Measurements from ENCODE around the gene NGLY1.

Gene NGLY1

GRCh38 chr3:25820816-25821486 is 37.7 kb upstream of the NGLY1 start:
- TF ChIP-seq CTCF (IDR thresholded peaks at IDR 0.05) (no peak), ZFX (IDR thresholded peaks at IDR 0.05; ENCODE audit: borderline replicate concordance) (no peak)
- H3K27ac ChIP-seq: no peak overlapping the region

GRCh38 chr3:25820366-25820765 is 37.1 kb upstream of the NGLY1 start:
- TF ChIP-seq CTCF (IDR thresholded peaks at IDR 0.05) (no peak), ZFX (IDR thresholded peaks at IDR 0.05; ENCODE audit: borderline replicate concordance) (no peak)
- H3K27ac ChIP-seq: no peak overlapping the region

- TF ChIP-seq CTCF (IDR thresholded peaks at IDR 0.05): no peak
- no peak for TF ChIP-seq ZFX (IDR thresholded peaks at IDR 0.05; ENCODE audit: borderline replicate concordance)
- H3K27ac ChIP-seq: no peak overlapping the region
These were observed 35.1 kb upstream of the NGLY1 start for GRCh38 chr3:25818335-25818734.

DNA sequence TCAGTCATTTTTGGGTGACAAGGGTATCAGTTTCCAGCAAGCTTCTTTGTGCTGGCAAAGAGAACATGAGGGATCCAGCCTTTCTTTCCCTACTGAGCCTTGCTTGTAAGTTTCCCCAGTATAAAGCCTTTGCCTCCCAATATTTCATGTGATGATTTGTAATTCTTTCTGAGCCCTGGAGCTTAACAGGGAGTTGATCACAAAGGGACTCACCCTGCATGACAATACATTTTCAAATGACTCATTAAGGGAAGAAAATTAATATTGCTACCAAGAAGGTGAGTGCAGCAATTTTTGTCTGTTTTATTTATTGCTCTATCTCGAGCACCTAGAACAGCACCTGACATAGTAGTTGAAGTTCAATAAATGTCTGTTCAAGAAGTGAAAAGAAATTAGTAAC is 34.4 kb upstream of the NGLY1 start:
- TF ChIP-seq CTCF (IDR thresholded peaks at IDR 0.05) (no peak), ZFX (IDR thresholded peaks at IDR 0.05; ENCODE audit: borderline replicate concordance) (no peak)
- no peak overlapping the region for H3K27ac ChIP-seq

DNA sequence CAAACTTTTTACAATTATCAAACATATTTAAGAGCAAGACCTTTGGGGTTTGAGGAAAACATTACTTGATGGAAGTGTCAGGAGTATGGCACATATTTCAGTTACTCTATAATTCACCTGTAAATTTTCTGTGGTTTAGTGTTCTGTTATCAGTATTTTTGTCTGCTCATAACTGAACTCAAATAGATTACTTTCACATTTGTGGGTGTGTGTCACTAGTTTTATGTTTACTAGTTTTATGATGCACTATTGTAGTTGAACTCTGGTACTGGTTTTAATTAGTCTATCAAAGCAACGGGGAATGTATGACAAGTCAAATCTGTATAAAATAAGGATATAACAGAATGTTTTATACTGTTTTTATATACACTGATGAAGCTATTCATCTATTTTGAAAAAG is 33.9 kb upstream of the NGLY1 start:
- TF ChIP-seq ZFX (IDR thresholded peaks at IDR 0.05; ENCODE audit: borderline replicate concordance) (no peak), CTCF (IDR thresholded peaks at IDR 0.05) (no peak)
- H3K27ac ChIP-seq: no peak overlapping the region

DNA sequence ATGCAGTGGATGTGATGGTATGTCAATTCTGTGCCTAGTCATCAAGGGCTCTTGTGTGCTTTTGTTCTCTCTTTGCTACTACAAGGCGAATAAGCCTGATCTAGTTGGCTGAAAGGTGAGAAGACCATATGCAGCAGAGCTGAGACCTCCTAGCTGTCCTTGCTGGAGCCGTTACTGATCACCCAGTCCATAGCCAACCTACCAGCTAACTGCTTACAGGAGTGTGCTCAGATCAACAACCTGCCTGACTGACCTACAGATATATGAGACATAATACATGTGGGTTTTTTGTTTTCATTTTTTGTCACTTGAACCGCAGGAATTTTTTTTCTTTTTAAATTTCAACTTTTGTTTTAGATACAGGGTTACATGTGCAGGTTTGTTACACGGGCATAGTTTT is 29.4 kb upstream of the NGLY1 start:
- no peak for TF ChIP-seq CTCF (IDR thresholded peaks at IDR 0.05)
- TF ChIP-seq ZFX (IDR thresholded peaks at IDR 0.05; ENCODE audit: borderline replicate concordance): no peak
- H3K27ac ChIP-seq: no peak overlapping the region

DNA sequence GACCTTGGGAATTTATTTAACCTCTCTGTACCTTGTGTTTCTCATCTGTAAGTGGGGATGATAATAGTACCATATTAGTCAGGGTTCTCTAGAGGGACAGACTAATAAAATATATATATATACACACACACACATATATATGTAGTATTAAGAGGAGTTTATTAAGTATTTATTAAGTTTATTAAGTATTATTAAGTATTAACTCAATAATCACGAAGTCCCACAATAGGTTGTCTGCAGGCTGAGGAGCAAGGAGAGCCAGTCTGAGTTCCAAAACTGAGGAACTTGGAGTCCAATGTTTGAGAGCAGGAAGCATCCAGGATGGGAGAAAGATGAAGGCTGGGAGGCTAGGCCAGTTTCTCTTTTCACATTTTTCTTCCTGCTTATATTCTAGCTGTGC is 21.4 kb upstream of the NGLY1 start:
- H3K27ac ChIP-seq: no peak overlapping the region
- TF ChIP-seq ZFX (IDR thresholded peaks at IDR 0.05; ENCODE audit: borderline replicate concordance): no peak
- TF ChIP-seq CTCF (IDR thresholded peaks at IDR 0.05): no peak
